ENCODE measurements around the gene TMEM30B.

GRCh38 chr14:61282746-61283145 lies 1.6 kb upstream of the TMEM30B start:
- TF ChIP-seq CTCF (IDR thresholded peaks at IDR 0.05) = no peak
- TF ChIP-seq POLR2A (IDR thresholded peaks at IDR 0.05) = no peak
- no peak for TF ChIP-seq EP300 (IDR thresholded peaks at IDR 0.05)
- no peak for TF ChIP-seq POLR2AphosphoS5 (IDR thresholded peaks at IDR 0.05)
